Measurements from ENCODE around the gene GRAP2. TPM values are rescaled to one million over a fixed set of nuclear protein-coding genes. Genes with fewer than 3 reads are reported as not detected.
"Not testable (repeated sequence)": the region's sequence is repeated elsewhere in the genome, so short reads cannot be mapped to it uniquely, and the experiment has no call there.

The GRAP2 gene
- total RNA-seq, 1 donor from 2014 or later, result 4.2 TPM

GRCh38 chr22:39859903-39860588 is 40.8 kb upstream of the GRAP2 start:
- CTCF ChIA-PET, result no interaction called here
- DNase-seq (no peak), ATAC-seq (ENCODE audit: low read depth) (peak; percentile 65)
- H3K36me3 Mint-ChIP-seq (ENCODE audit: low read depth), result no peaks in the 10 kb centered on the region
- H3K4me3 Mint-ChIP-seq, result peak overlapping the region; percentile 42
- no peaks in the 10 kb centered on the region for H3K27me3 Mint-ChIP-seq
- intact Hi-C loops (cut with micrococcal nuclease), result loop anchor here (5.0 kb wide), 1 partner anchor 37 kb away; no protein-coding TSS in a partner anchor
- no peaks in the 10 kb centered on the region for H3K9me3 Mint-ChIP-seq
- H3K27ac Mint-ChIP-seq, result peak overlapping the region; percentile 48
- peaks cover 29% of the 10 kb centered on the region for H3K4me1 Mint-ChIP-seq
- TF ChIP-seq, protein P1, sequence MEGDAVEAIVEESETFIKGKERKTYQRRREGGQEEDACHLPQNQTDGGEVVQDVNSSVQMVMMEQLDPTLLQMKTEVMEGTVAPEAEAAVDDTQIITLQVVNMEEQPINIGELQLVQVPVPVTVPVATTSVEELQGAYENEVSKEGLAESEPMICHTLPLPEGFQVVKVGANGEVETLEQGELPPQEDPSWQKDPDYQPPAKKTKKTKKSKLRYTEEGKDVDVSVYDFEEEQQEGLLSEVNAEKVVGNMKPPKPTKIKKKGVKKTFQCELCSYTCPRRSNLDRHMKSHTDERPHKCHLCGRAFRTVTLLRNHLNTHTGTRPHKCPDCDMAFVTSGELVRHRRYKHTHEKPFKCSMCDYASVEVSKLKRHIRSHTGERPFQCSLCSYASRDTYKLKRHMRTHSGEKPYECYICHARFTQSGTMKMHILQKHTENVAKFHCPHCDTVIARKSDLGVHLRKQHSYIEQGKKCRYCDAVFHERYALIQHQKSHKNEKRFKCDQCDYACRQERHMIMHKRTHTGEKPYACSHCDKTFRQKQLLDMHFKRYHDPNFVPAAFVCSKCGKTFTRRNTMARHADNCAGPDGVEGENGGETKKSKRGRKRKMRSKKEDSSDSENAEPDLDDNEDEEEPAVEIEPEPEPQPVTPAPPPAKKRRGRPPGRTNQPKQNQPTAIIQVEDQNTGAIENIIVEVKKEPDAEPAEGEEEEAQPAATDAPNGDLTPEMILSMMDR (IDR thresholded peaks at IDR 0.05), result no peak
- POLR2A ChIA-PET, result no interaction called here

DNA sequence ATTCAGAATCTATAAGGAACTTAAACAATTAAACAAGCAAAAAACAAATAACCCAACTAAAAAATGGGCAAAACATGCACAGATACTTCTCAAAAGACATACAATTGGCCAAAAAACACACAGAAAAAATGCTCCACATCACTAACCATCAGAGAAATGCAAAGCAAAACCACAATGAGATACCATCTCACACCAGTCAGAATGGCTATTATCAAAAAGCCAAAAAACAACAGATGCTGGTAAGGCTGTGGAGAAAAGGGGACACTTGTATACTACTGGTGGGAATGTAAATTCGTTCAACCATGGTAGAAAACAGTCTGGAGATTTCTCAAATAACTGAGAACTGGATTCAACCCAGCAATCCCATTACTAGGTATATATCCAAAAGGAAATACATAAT is 32.1 kb upstream of the GRAP2 start:
- intact Hi-C loops (cut with micrococcal nuclease), result no loop called here
- Mint-ChIP-seq H3K9me3 (peaks cover 9% of the 10 kb centered on the region), H3K36me3 (ENCODE audit: low read depth) (no peaks in the 10 kb centered on the region), H3K4me3 (peak overlapping the region; percentile 44), H3K27me3 (no peaks in the 10 kb centered on the region), H3K27ac (peak overlapping the region; percentile 56), H3K4me1 (peaks cover 40% of the 10 kb centered on the region)
- TF ChIP-seq, protein P1 (IDR thresholded peaks at IDR 0.05), result no peak
- no peak for DNase-seq
- ChIA-PET POLR2A (interaction anchor here (0.7 to 1.0 kb wide), 3 partner anchors 15 to 38 kb away, joined by 3 to 4 read pairs (median 3); no protein-coding TSS in a partner anchor), CTCF (no interaction called here)
- no peak for ATAC-seq (ENCODE audit: low read depth)

- H3K4me1 Mint-ChIP-seq, result peaks cover 40% of the 10 kb centered on the region
- H3K36me3 Mint-ChIP-seq (ENCODE audit: low read depth); H3K4me3 Mint-ChIP-seq; POLR2A ChIA-PET; ATAC-seq (ENCODE audit: low read depth); H3K27me3 Mint-ChIP-seq; DNase-seq; H3K27ac Mint-ChIP-seq; intact Hi-C loops (cut with micrococcal nuclease); H3K9me3 Mint-ChIP-seq; CTCF ChIA-PET: not testable (repeated sequence)
These were observed 31.1 kb upstream of the GRAP2 start for GRCh38 chr22:39869797-39870196.

GRCh38 chr22:39871008-39871798 is 29.7 kb upstream of the GRAP2 start:
- POLR2A ChIA-PET, result no interaction called here
- Mint-ChIP-seq H3K36me3 (ENCODE audit: low read depth) (no peaks in the 10 kb centered on the region), H3K4me1 (peaks cover 31% of the 10 kb centered on the region), H3K9me3 (peaks cover 9% of the 10 kb centered on the region), H3K4me3 (no peak overlapping the region), H3K27me3 (no peaks in the 10 kb centered on the region), H3K27ac (no peak overlapping the region)
- CTCF ChIA-PET, result no interaction called here
- no peak for DNase-seq
- TF ChIP-seq, protein P1 (IDR thresholded peaks at IDR 0.05), result no peak
- intact Hi-C loops (cut with micrococcal nuclease), result no loop called here
- no peak for ATAC-seq (ENCODE audit: low read depth)

- ChIA-PET POLR2A (interaction anchor here (0.7 kb wide), 1 partner anchor 26 kb away, joined by 5 read pairs; no protein-coding TSS in a partner anchor), CTCF (no interaction called here)
- Mint-ChIP-seq H3K27me3 (no peaks in the 10 kb centered on the region), H3K36me3 (ENCODE audit: low read depth) (no peaks in the 10 kb centered on the region), H3K4me3 (no peak overlapping the region), H3K9me3 (peaks cover 9% of the 10 kb centered on the region), H3K4me1 (peaks cover 20% of the 10 kb centered on the region), H3K27ac (no peak overlapping the region)
- intact Hi-C loops (cut with micrococcal nuclease), result no loop called here
- ATAC-seq (ENCODE audit: low read depth), result no peak
- TF ChIP-seq, protein P1 (IDR thresholded peaks at IDR 0.05), result no peak
- DNase-seq, result no peak
These were observed 28.3 kb upstream of the GRAP2 start for GRCh38 chr22:39872548-39872947.

Data from activated B cell treated with CpG ODN at 0.5 μM for 24 hours (primary cell).